Stimulated activated CD8-positive, alpha-beta memory T cell treated with anti-CD3 and anti-CD28 coated beads, Interleukin-2, amount 100 ng/mL, for 48 hours (primary cell): ENCODE results near the gene ATXN3L.

ENCODE experiments used
- DNase-seq, 2 donors: peaks; one replicate each; pipeline ENCODE4 v3.0.0-alpha.2; 2020; ENCODE audit warnings: low read depth in 2 of 2

Gene ATXN3L

GRCh38 chrX:13319953-13320352 is at the start of gene ATXN3L:
TSS of gene ATXN3L (minus strand) at chrX:13320053. CDS start at chrX:13319934, 119 bp downstream.
- no peak for DNase-seq

GRCh38 chrX:13369256-13370030 is 49.6 kb upstream of the ATXN3L start:
- no peak for DNase-seq

GRCh38 chrX:13367950-13368349 is 48.1 kb upstream of the ATXN3L start:
- no peak for DNase-seq

- no peak for DNase-seq
Observed at GRCh38 chrX:13366698-13367097, 46.8 kb upstream of the ATXN3L start.

- no peak for DNase-seq
Observed at GRCh38 chrX:13365161-13365560, 45.3 kb upstream of the ATXN3L start.

GRCh38 chrX:13364230-13364857 is 44.5 kb upstream of the ATXN3L start:
- DNase-seq, result no peak

GRCh38 chrX:13360146-13360545 is 40.3 kb upstream of the ATXN3L start:
- DNase-seq, result no peak

- DNase-seq, result no peak
Observed at GRCh38 chrX:13357925-13358324, 38.1 kb upstream of the ATXN3L start.

GRCh38 chrX:13346646-13347045 is 26.8 kb upstream of the ATXN3L start:
- DNase-seq, result no peak

GRCh38 chrX:13345438-13345837 is 25.6 kb upstream of the ATXN3L start:
- DNase-seq, result no peak

GRCh38 chrX:13345037-13345436 is 25.2 kb upstream of the ATXN3L start:
- DNase-seq, result no peak

GRCh38 chrX:13341491-13342101 is 21.7 kb upstream of the ATXN3L start:
- no peak for DNase-seq

- no peak for DNase-seq
Observed at GRCh38 chrX:13340182-13340791, 20.4 kb upstream of the ATXN3L start.

GRCh38 chrX:13339607-13340006 is 19.8 kb upstream of the ATXN3L start:
- no peak for DNase-seq

GRCh38 chrX:13338996-13339515 is 19.2 kb upstream of the ATXN3L start:
- DNase-seq, result no peak

- DNase-seq, result no peak
Observed at GRCh38 chrX:13334491-13334890, 14.6 kb upstream of the ATXN3L start.

GRCh38 chrX:13330446-13330845 is 10.6 kb upstream of the ATXN3L start:
- no peak for DNase-seq

GRCh38 chrX:13327666-13328065 is 7.8 kb upstream of the ATXN3L start:
- no peak for DNase-seq

GRCh38 chrX:13323241-13323640 is 3.4 kb upstream of the ATXN3L start:
- DNase-seq, result no peak

- DNase-seq, result no peak
Observed at GRCh38 chrX:13317366-13317765, 2.5 kb downstream of the ATXN3L start.

- no peak for DNase-seq
Observed at GRCh38 chrX:13311560-13311959, 8.3 kb downstream of the ATXN3L start.

GRCh38 chrX:13309631-13310030 is 10.2 kb downstream of the ATXN3L start:
- no peak for DNase-seq
